ENCODE measurements around the gene CACNG8.

CACNG8 gene

GRCh38 chr19:54014920-54015560, 52.3 kb downstream of the CACNG8 start:
- no peak overlapping the region for H3K4me3 ChIP-seq (ENCODE audit: low read depth, low read length)
- no peak for DNase-seq (ENCODE audit: low read depth)
- TF ChIP-seq MAX (IDR thresholded peaks at IDR 0.05; ENCODE audit: low read depth, low read length) (no peak), CTCF (IDR thresholded peaks at IDR 0.05; ENCODE audit: low read depth, low read length) (no peak), MYC (IDR thresholded peaks at IDR 0.05; ENCODE audit: low read depth, low read length) (no peak), POLR2A (IDR thresholded peaks at IDR 0.05; ENCODE audit: extremely low read depth, insufficient read length) (no peak)

GRCh38 chr19:54017261-54017660, 54.5 kb downstream of the CACNG8 start:
- TF ChIP-seq CTCF (IDR thresholded peaks at IDR 0.05; ENCODE audit: low read depth, low read length) (no peak), POLR2A (IDR thresholded peaks at IDR 0.05; ENCODE audit: extremely low read depth, insufficient read length) (no peak), MAX (IDR thresholded peaks at IDR 0.05; ENCODE audit: low read depth, low read length) (no peak), MYC (IDR thresholded peaks at IDR 0.05; ENCODE audit: low read depth, low read length) (no peak)
- DNase-seq (ENCODE audit: low read depth): no peak
- H3K4me3 ChIP-seq (ENCODE audit: low read depth, low read length): no peak overlapping the region

GRCh38 chr19:54021363-54021762, 58.6 kb downstream of the CACNG8 start:
- DNase-seq (ENCODE audit: low read depth): no peak
- H3K4me3 ChIP-seq (ENCODE audit: low read depth, low read length): no peak overlapping the region
- TF ChIP-seq MYC (IDR thresholded peaks at IDR 0.05; ENCODE audit: low read depth, low read length) (no peak), MAX (IDR thresholded peaks at IDR 0.05; ENCODE audit: low read depth, low read length) (no peak), POLR2A (IDR thresholded peaks at IDR 0.05; ENCODE audit: extremely low read depth, insufficient read length) (no peak), CTCF (IDR thresholded peaks at IDR 0.05; ENCODE audit: low read depth, low read length) (no peak)

- no peak for DNase-seq (ENCODE audit: low read depth)
- H3K4me3 ChIP-seq (ENCODE audit: low read depth, low read length): no peak overlapping the region
- TF ChIP-seq POLR2A (IDR thresholded peaks at IDR 0.05; ENCODE audit: extremely low read depth, insufficient read length) (no peak), CTCF (IDR thresholded peaks at IDR 0.05; ENCODE audit: low read depth, low read length) (no peak), MYC (IDR thresholded peaks at IDR 0.05; ENCODE audit: low read depth, low read length) (no peak), MAX (IDR thresholded peaks at IDR 0.05; ENCODE audit: low read depth, low read length) (no peak)
These were observed 59.2 kb downstream of the CACNG8 start for GRCh38 chr19:54021932-54022331.

- TF ChIP-seq POLR2A (IDR thresholded peaks at IDR 0.05; ENCODE audit: extremely low read depth, insufficient read length): no peak
- TF ChIP-seq CTCF (IDR thresholded peaks at IDR 0.05; ENCODE audit: low read depth, low read length): no peak
- TF ChIP-seq MYC (IDR thresholded peaks at IDR 0.05; ENCODE audit: low read depth, low read length): no peak
- no peak for TF ChIP-seq MAX (IDR thresholded peaks at IDR 0.05; ENCODE audit: low read depth, low read length)
- DNase-seq (ENCODE audit: low read depth): peak; percentile 45
- no peak overlapping the region for H3K4me3 ChIP-seq (ENCODE audit: low read depth, low read length)
These were observed 60.5 kb downstream of the CACNG8 start for GRCh38 chr19:54023191-54023590.

All from NB4 (cell line).